T-helper 2 cell treated with Interferon-gamma antibody and Interleukin-4, amounts not matched to agents 5 μg/mL and 100 μg/mL, for 36 hours (primary cell): ENCODE measurements around the gene FHIP1B.
"Not testable (repeated sequence)": the region's sequence is repeated elsewhere in the genome, so short reads cannot be mapped to it uniquely, and the experiment has no call there.

Experiments
- DNase-seq: peaks from one replicate; pipeline ENCODE4 v3.0.0; 2021; ENCODE audit warnings: low spot score
- H3K27ac Mint-ChIP-seq: one replicate; pipeline ENCODE4 v1.8.0; 2021; ENCODE audit warnings: mild to moderate bottlenecking, mixed read lengths
- H3K27me3 Mint-ChIP-seq: one replicate; pipeline ENCODE4 v1.8.0; 2021; ENCODE audit warnings: low read depth, mixed read lengths
- H3K36me3 Mint-ChIP-seq: one replicate; pipeline ENCODE4 v1.8.0; 2021; ENCODE audit warnings: low read depth, mixed read lengths
- H3K4me1 Mint-ChIP-seq: one replicate; pipeline ENCODE4 v1.8.0; 2021; ENCODE audit warnings: low read depth, mixed read lengths
- H3K4me3 Mint-ChIP-seq: one replicate; pipeline ENCODE4 v1.8.0; 2022; ENCODE audit warnings: mild to moderate bottlenecking, moderate library complexity, mixed read lengths
- H3K9me3 Mint-ChIP-seq: one replicate; pipeline ENCODE4 v1.8.0; 2021; ENCODE audit warnings: mixed read lengths

FHIP1B gene

GRCh38 chr11:6234387-6235107 is at the start of gene FHIP1B:
Gene FHIP1B (minus strand): TSS chr11:6234636. CDS start chr11:6224516, 10,120 bp downstream.
- Mint-ChIP-seq H3K36me3 (peaks cover under 1% of the 10 kb centered on the region), H3K4me1 (peaks cover 29% of the 10 kb centered on the region), H3K9me3 (no peaks in the 10 kb centered on the region), H3K27me3 (no peaks in the 10 kb centered on the region), H3K4me3 (peak within 1 kb of the TSS; percentile 95), H3K27ac (peak within 1 kb of the TSS; percentile 95)
- peak; percentile 100 for DNase-seq

GRCh38 chr11:6283453-6284023 is 49.1 kb upstream of the FHIP1B start:
- no peak for DNase-seq
- H3K36me3 Mint-ChIP-seq = no peaks in the 10 kb centered on the region
- H3K9me3 Mint-ChIP-seq = no peaks in the 10 kb centered on the region
- H3K27me3 Mint-ChIP-seq = peaks cover 43% of the 10 kb centered on the region
- H3K4me1 Mint-ChIP-seq = no peaks in the 10 kb centered on the region
- H3K4me3 Mint-ChIP-seq = no peak overlapping the region
- H3K27ac Mint-ChIP-seq = no peak overlapping the region

GRCh38 chr11:6280809-6281208 is 46.4 kb upstream of the FHIP1B start:
- H3K27me3 Mint-ChIP-seq = peaks cover 57% of the 10 kb centered on the region
- H3K36me3 Mint-ChIP-seq, H3K4me1 Mint-ChIP-seq, H3K9me3 Mint-ChIP-seq, H3K4me3 Mint-ChIP-seq, DNase-seq, H3K27ac Mint-ChIP-seq: not testable (repeated sequence)

- Mint-ChIP-seq H3K4me3 (no peak overlapping the region), H3K27me3 (peaks cover 51% of the 10 kb centered on the region), H3K9me3 (no peaks in the 10 kb centered on the region), H3K4me1 (no peaks in the 10 kb centered on the region), H3K27ac (no peak overlapping the region), H3K36me3 (no peaks in the 10 kb centered on the region)
- DNase-seq = no peak
These were observed 38.8 kb upstream of the FHIP1B start for GRCh38 chr11:6273188-6273587.

GRCh38 chr11:6271598-6271997 is 37.2 kb upstream of the FHIP1B start:
- no peak for DNase-seq
- Mint-ChIP-seq H3K4me1 (no peaks in the 10 kb centered on the region), H3K27ac (no peak overlapping the region), H3K36me3 (no peaks in the 10 kb centered on the region), H3K27me3 (peaks cover 36% of the 10 kb centered on the region), H3K4me3 (no peak overlapping the region), H3K9me3 (no peaks in the 10 kb centered on the region)

- Mint-ChIP-seq H3K4me1 (no peaks in the 10 kb centered on the region), H3K36me3 (no peaks in the 10 kb centered on the region), H3K4me3 (no peak overlapping the region), H3K9me3 (no peaks in the 10 kb centered on the region), H3K27ac (no peak overlapping the region), H3K27me3 (peaks cover 32% of the 10 kb centered on the region)
- DNase-seq = no peak
These were observed 36.3 kb upstream of the FHIP1B start for GRCh38 chr11:6270584-6271246.

GRCh38 chr11:6269994-6270393 is 35.6 kb upstream of the FHIP1B start:
- DNase-seq = peak; percentile 10
- Mint-ChIP-seq H3K36me3 (no peaks in the 10 kb centered on the region), H3K27me3 (peaks cover 30% of the 10 kb centered on the region), H3K27ac (no peak overlapping the region), H3K9me3 (no peaks in the 10 kb centered on the region), H3K4me3 (no peak overlapping the region), H3K4me1 (no peaks in the 10 kb centered on the region)

- Mint-ChIP-seq H3K27ac (no peak overlapping the region), H3K4me3 (no peak overlapping the region), H3K9me3 (no peaks in the 10 kb centered on the region), H3K27me3 (peaks cover 31% of the 10 kb centered on the region), H3K36me3 (no peaks in the 10 kb centered on the region), H3K4me1 (no peaks in the 10 kb centered on the region)
- DNase-seq = no peak
These were observed 34.4 kb upstream of the FHIP1B start for GRCh38 chr11:6268820-6269219.

- DNase-seq = no peak
- peaks cover 25% of the 10 kb centered on the region for H3K27me3 Mint-ChIP-seq
- H3K4me1 Mint-ChIP-seq = no peaks in the 10 kb centered on the region
- H3K4me3 Mint-ChIP-seq = no peak overlapping the region
- no peak overlapping the region for H3K27ac Mint-ChIP-seq
- no peaks in the 10 kb centered on the region for H3K36me3 Mint-ChIP-seq
- no peaks in the 10 kb centered on the region for H3K9me3 Mint-ChIP-seq
These were observed 29.2 kb upstream of the FHIP1B start for GRCh38 chr11:6263662-6264061.

GRCh38 chr11:6260207-6260726 is 25.8 kb upstream of the FHIP1B start:
- H3K4me3 Mint-ChIP-seq = no peak overlapping the region
- H3K27ac Mint-ChIP-seq = no peak overlapping the region
- H3K36me3 Mint-ChIP-seq = no peaks in the 10 kb centered on the region
- no peak for DNase-seq
- peaks cover 16% of the 10 kb centered on the region for H3K27me3 Mint-ChIP-seq
- no peaks in the 10 kb centered on the region for H3K4me1 Mint-ChIP-seq
- no peaks in the 10 kb centered on the region for H3K9me3 Mint-ChIP-seq

- peaks cover under 1% of the 10 kb centered on the region for H3K27me3 Mint-ChIP-seq
- DNase-seq = no peak
- H3K4me1 Mint-ChIP-seq = no peaks in the 10 kb centered on the region
- H3K27ac Mint-ChIP-seq = no peak overlapping the region
- no peaks in the 10 kb centered on the region for H3K9me3 Mint-ChIP-seq
- H3K36me3 Mint-ChIP-seq = no peaks in the 10 kb centered on the region
- H3K4me3 Mint-ChIP-seq = no peak overlapping the region
These were observed 24.2 kb upstream of the FHIP1B start for GRCh38 chr11:6258571-6259081.

GRCh38 chr11:6258141-6258540 is 23.7 kb upstream of the FHIP1B start:
- H3K36me3 Mint-ChIP-seq = no peaks in the 10 kb centered on the region
- DNase-seq = no peak
- no peaks in the 10 kb centered on the region for H3K4me1 Mint-ChIP-seq
- H3K4me3 Mint-ChIP-seq = no peak overlapping the region
- H3K27me3 Mint-ChIP-seq = no peaks in the 10 kb centered on the region
- H3K9me3 Mint-ChIP-seq = no peaks in the 10 kb centered on the region
- no peak overlapping the region for H3K27ac Mint-ChIP-seq

GRCh38 chr11:6253197-6253596 is 18.8 kb upstream of the FHIP1B start:
- peaks cover 6% of the 10 kb centered on the region for H3K27me3 Mint-ChIP-seq
- no peaks in the 10 kb centered on the region for H3K36me3 Mint-ChIP-seq

GRCh38 chr11:6251990-6252473 is 17.6 kb upstream of the FHIP1B start:
- Mint-ChIP-seq H3K4me3 (no peak overlapping the region), H3K4me1 (no peaks in the 10 kb centered on the region), H3K9me3 (no peaks in the 10 kb centered on the region), H3K27me3 (peaks cover 12% of the 10 kb centered on the region), H3K27ac (no peak overlapping the region), H3K36me3 (no peaks in the 10 kb centered on the region)
- DNase-seq = no peak

More at GRCh38 chr11:6253197-6253596, 18.8 kb upstream of the FHIP1B start:
- no peak overlapping the region for H3K4me3 Mint-ChIP-seq
- DNase-seq = no peak
- H3K27ac Mint-ChIP-seq = no peak overlapping the region
- no peaks in the 10 kb centered on the region for H3K9me3 Mint-ChIP-seq
- no peaks in the 10 kb centered on the region for H3K4me1 Mint-ChIP-seq
